HG02970 (cell line): ENCODE data around the gene ST3GAL2.

ENCODE experiments used
- ATAC-seq: cut with Tn5 transposase; IDR thresholded peaks from one replicate; pipeline ENCODE4 v1.9.1; 2021; ENCODE audit warnings: mild to moderate bottlenecking, moderate library complexity, moderate number of reproducible peaks; ENCODE audit not compliant: unreplicated experiment, low FRiP score

The ST3GAL2 gene

GRCh38 chr16:70438969-70439862, at the start of gene ST3GAL2:
TSS of gene ST3GAL2 (minus strand) at chr16:70439100. CDS start at chr16:70398530, 40,570 bp downstream.
- ATAC-seq: peak; percentile 84

- ATAC-seq: no peak
Observed at GRCh38 chr16:70484867-70485266, 46.0 kb upstream of the ST3GAL2 start.

GRCh38 chr16:70483426-70483825, 44.5 kb upstream of the ST3GAL2 start:
- ATAC-seq: no peak

GRCh38 chr16:70482624-70483023, 43.7 kb upstream of the ST3GAL2 start:
- ATAC-seq: no peak

- ATAC-seq: no peak
Observed at GRCh38 chr16:70481929-70482536, 43.1 kb upstream of the ST3GAL2 start.

- no peak for ATAC-seq
Observed at GRCh38 chr16:70480127-70481105, 41.5 kb upstream of the ST3GAL2 start.

GRCh38 chr16:70478912-70479341, 40.0 kb upstream of the ST3GAL2 start:
- no peak for ATAC-seq

- no peak for ATAC-seq
Observed at GRCh38 chr16:70478169-70478568, 39.3 kb upstream of the ST3GAL2 start.

- ATAC-seq: peak; percentile 66
Observed at GRCh38 chr16:70476272-70477020, 37.5 kb upstream of the ST3GAL2 start.

- ATAC-seq: no peak
Observed at GRCh38 chr16:70475054-70475871, 36.4 kb upstream of the ST3GAL2 start.

GRCh38 chr16:70474320-70475053, 35.6 kb upstream of the ST3GAL2 start:
- ATAC-seq: no peak

GRCh38 chr16:70473446-70474319, 34.8 kb upstream of the ST3GAL2 start:
- no peak for ATAC-seq

GRCh38 chr16:70472786-70473433, 34.0 kb upstream of the ST3GAL2 start:
- ATAC-seq: no peak

GRCh38 chr16:70470927-70471341, 32.0 kb upstream of the ST3GAL2 start:
- no peak for ATAC-seq

- ATAC-seq: no peak
Observed at GRCh38 chr16:70470141-70470926, 31.4 kb upstream of the ST3GAL2 start.
